GM19099 (cell line): Measurements from ENCODE around the gene C17orf50.

Source experiments
- POLR2A ChIP-seq: IDR thresholded peaks from 3 replicates; pipeline ENCODE4 v1.6.1; 2011; ENCODE audit warnings: low read depth; ENCODE audit not compliant: insufficient read length; ENCODE audit errors: extremely low read depth

Gene C17orf50

GRCh38 chr17:35760587-35760986 lies at the start of gene C17orf50:
Gene C17orf50, plus strand, starts transcription at chr17:35760887. Its CDS starts 55 bp downstream, at chr17:35760942.
- no peak for TF ChIP-seq POLR2A

- no peak for TF ChIP-seq POLR2A
Measured at GRCh38 chr17:35710950-35711349, 49.7 kb upstream of the C17orf50 start.

- no peak for TF ChIP-seq POLR2A
Measured at GRCh38 chr17:35713069-35713728, 47.5 kb upstream of the C17orf50 start.

GRCh38 chr17:35714988-35715387 lies 45.7 kb upstream of the C17orf50 start:
- TF ChIP-seq POLR2A = no peak

- TF ChIP-seq POLR2A = no peak
Measured at GRCh38 chr17:35715416-35715815, 45.3 kb upstream of the C17orf50 start.

- TF ChIP-seq POLR2A = no peak
Measured at GRCh38 chr17:35716173-35716572, 44.5 kb upstream of the C17orf50 start.

GRCh38 chr17:35716897-35717465 lies 43.7 kb upstream of the C17orf50 start:
- TF ChIP-seq POLR2A = no peak

- no peak for TF ChIP-seq POLR2A
Measured at GRCh38 chr17:35717475-35717874, 43.2 kb upstream of the C17orf50 start.

- TF ChIP-seq POLR2A = no peak
Measured at GRCh38 chr17:35723735-35724134, 37.0 kb upstream of the C17orf50 start.

GRCh38 chr17:35725058-35725457 lies 35.6 kb upstream of the C17orf50 start:
- no peak for TF ChIP-seq POLR2A

- TF ChIP-seq POLR2A = no peak
Measured at GRCh38 chr17:35725802-35726126, 34.9 kb upstream of the C17orf50 start.

GRCh38 chr17:35726127-35726952 lies 34.3 kb upstream of the C17orf50 start:
- no peak for TF ChIP-seq POLR2A

GRCh38 chr17:35726953-35727460 lies 33.7 kb upstream of the C17orf50 start:
- TF ChIP-seq POLR2A = no peak

GRCh38 chr17:35727635-35728034 lies 33.1 kb upstream of the C17orf50 start:
- no peak for TF ChIP-seq POLR2A

- TF ChIP-seq POLR2A = no peak
Measured at GRCh38 chr17:35728551-35728950, 32.1 kb upstream of the C17orf50 start.

GRCh38 chr17:35729405-35729833 lies 31.3 kb upstream of the C17orf50 start:
- TF ChIP-seq POLR2A = no peak
